Prostate gland (tissue), 2 donors: ENCODE measurements around the gene FHL1. TPM values are rescaled to one million over a fixed set of nuclear protein-coding genes. Genes with fewer than 3 reads are reported as not detected.

Experiments
- DNase-seq: peaks from one replicate; pipeline ENCODE4 v3.0.0-alpha.2; 2019; ENCODE audit warnings: low spot score
- H3K27ac ChIP-seq, 2 donors: fragments of 200-600 bp; sonication (generic); 2 replicates each; pipeline ENCODE4 v1.5.1; 2017 to 2019
- H3K27me3 ChIP-seq: fragments of 200-600 bp; sonication (generic); replicated peaks from 2 replicates; pipeline ENCODE4 v1.5.1; 2019; ENCODE audit not compliant: insufficient read depth
- H3K36me3 ChIP-seq, 2 donors: fragments of 200-600 bp; sonication (generic); 1 replicate in 1 of 2; 2 replicates in 1 of 2; pipeline versions ENCODE4 v1.5.1 to v1.8.1; 2017 to 2019
- H3K4me1 ChIP-seq: fragments of 200-600 bp; sonication (generic); replicated peaks from 2 replicates; pipeline ENCODE4 v1.5.1; 2019
- H3K4me3 ChIP-seq, 2 donors: fragments of 200-600 bp; sonication (generic); 2 replicates each; pipeline ENCODE4 v1.5.1; 2017 to 2019
- H3K9me3 ChIP-seq: fragments of 200-600 bp; sonication (generic); 2 replicates; pipeline ENCODE4 v1.5.1; 2017
- POLR2A ChIP-seq: fragments of 450-650 bp; IDR thresholded peaks from one replicate; pipeline ENCODE4 v1.6.1; 2016; ENCODE audit warnings: antibody characterized with exemption, mild to moderate bottlenecking
- POLR2AphosphoS5 ChIP-seq: sonication (generic); formaldehyde crosslinking; IDR thresholded peaks from one replicate; pipeline ENCODE4 v1.6.1; 2017; ENCODE audit warnings: antibody characterized with exemption
- WGBS: methylation state at CpG from one replicate; pipeline ENCODE4 v1.1.5; 2018; 5-methylcytosine and 5-hydroxymethylcytosine counted together
- intact Hi-C: fragments of 100-400 bp; cut with DNase I; formaldehyde crosslinking; loops from one replicate; pipeline ENCODE4 v1.14.2; 2022
- total RNA-seq, 2 donors: library from RNA; depleted of rRNA; stranded (reverse); fragments of >200 nt; gene quantifications; one replicate each; pipeline ENCODE4 v1.1.0, GENCODE V29; 2016
- TF ChIP-seq, protein P1 (sequence below), 4 experiments: fragments of 200-600 bp in 2 of 4; fragments of 450-650 bp in 2 of 4; sonication (generic) in 2 of 4; IDR thresholded peaks; 1 replicate in 3 of 4; 2 replicates in 1 of 4; pipeline ENCODE4 v1.5.1; 2016 to 2019; ENCODE audit warnings: antibody characterized with exemption in 4 of 4, mild to moderate bottlenecking in 2 of 4, moderate library complexity in 2 of 4

Gene FHL1
- total RNA-seq, 2 donors from 2014 or later, result 246 to 296 TPM

DNA sequence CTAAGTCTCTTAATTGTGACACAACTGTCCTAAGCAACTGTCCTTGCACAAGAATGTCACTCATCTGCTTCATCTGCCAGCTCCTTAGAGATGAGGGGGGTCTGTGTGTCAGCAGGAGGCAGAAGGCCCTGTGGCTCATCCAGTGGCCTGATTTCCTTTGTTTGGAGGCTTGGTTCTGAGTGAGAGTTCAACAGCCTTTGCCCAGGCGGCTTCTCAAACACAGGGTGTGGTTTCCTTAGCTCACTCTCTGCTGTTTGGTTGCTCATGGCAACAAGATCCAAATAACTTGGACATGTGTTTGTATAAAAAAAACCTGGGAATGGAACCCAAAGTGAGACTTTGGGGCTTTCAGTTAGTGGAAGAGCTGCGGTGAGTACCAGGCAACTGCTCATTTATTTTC, 57.2 kb downstream of the FHL1 start:
- H3K36me3 ChIP-seq, result no peaks in the 10 kb centered on the region
- H3K4me3 ChIP-seq, result no peak overlapping the region
- intact Hi-C loops, result no loop called here
- DNase-seq, result no peak
- no peaks in the 10 kb centered on the region for H3K27me3 ChIP-seq
- H3K4me1 ChIP-seq, result no peaks in the 10 kb centered on the region
- no peaks in the 10 kb centered on the region for H3K9me3 ChIP-seq
- 63% methylated on average over 2 of the region's 2 CpGs for WGBS
- TF ChIP-seq POLR2A (no peak), POLR2AphosphoS5 (no peak)
- TF ChIP-seq, protein P1, sequence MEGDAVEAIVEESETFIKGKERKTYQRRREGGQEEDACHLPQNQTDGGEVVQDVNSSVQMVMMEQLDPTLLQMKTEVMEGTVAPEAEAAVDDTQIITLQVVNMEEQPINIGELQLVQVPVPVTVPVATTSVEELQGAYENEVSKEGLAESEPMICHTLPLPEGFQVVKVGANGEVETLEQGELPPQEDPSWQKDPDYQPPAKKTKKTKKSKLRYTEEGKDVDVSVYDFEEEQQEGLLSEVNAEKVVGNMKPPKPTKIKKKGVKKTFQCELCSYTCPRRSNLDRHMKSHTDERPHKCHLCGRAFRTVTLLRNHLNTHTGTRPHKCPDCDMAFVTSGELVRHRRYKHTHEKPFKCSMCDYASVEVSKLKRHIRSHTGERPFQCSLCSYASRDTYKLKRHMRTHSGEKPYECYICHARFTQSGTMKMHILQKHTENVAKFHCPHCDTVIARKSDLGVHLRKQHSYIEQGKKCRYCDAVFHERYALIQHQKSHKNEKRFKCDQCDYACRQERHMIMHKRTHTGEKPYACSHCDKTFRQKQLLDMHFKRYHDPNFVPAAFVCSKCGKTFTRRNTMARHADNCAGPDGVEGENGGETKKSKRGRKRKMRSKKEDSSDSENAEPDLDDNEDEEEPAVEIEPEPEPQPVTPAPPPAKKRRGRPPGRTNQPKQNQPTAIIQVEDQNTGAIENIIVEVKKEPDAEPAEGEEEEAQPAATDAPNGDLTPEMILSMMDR (IDR thresholded peaks at IDR 0.05), result no peak
- H3K27ac ChIP-seq, result no peak overlapping the region

DNA sequence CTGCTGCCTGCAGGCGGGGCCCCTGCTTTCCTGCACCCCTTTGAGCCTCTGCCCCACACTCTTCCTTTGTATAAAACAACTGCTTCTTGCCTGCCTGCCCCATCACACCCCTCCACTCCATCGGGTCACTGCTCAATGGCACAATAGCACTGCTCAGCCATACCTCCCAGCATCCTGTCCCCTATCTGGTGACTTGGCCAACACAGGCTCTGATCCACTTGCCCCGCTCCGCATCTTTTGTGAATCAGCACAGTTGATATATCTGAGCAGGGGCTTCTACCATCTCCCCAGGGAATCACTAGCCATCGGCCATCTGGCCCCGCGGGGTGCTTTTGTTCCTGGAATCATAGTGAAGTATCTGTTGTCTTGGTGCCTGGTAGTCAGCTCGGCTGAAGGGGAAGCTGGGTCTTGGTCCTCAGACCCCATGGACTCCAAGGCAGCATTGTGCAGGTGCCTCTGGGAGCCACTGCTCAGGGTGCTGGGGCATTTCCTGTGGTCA, 58.6 kb downstream of the FHL1 start:
- Histone ChIP-seq H3K27ac (no peak overlapping the region), H3K27me3 (no peaks in the 10 kb centered on the region), H3K4me3 (no peak overlapping the region), H3K9me3 (no peaks in the 10 kb centered on the region), H3K4me1 (no peaks in the 10 kb centered on the region), H3K36me3 (no peaks in the 10 kb centered on the region)
- no peak for TF ChIP-seq POLR2A
- TF ChIP-seq, protein P1 (IDR thresholded peaks at IDR 0.05), result no peak
- no peak for TF ChIP-seq POLR2AphosphoS5
- DNase-seq, result no peak
- intact Hi-C loops, result no loop called here
- WGBS, result 89% methylated on average over 7 of the region's 8 CpGs

DNA sequence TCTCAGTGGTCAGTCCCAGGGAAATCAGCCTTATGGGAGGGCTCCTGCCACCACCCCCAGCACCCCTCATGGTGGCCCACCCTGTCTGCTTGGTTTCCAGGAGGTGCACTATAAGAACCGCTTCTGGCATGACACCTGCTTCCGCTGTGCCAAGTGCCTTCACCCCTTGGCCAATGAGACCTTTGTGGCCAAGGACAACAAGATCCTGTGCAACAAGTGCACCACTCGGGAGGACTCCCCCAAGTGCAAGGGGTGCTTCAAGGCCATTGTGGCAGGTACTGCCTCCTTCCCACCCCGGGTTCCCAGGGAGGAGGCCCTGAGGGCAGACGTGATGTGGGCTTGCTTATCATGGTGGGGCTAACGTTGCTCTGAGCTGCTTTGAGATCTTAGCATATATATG, 59.6 kb downstream of the FHL1 start:
- Histone ChIP-seq H3K4me1 (no peaks in the 10 kb centered on the region), H3K36me3 (no peaks in the 10 kb centered on the region), H3K9me3 (no peaks in the 10 kb centered on the region), H3K4me3 (no peak overlapping the region), H3K27me3 (no peaks in the 10 kb centered on the region), H3K27ac (no peak overlapping the region)
- DNase-seq, result no peak
- TF ChIP-seq, protein P1 (IDR thresholded peaks at IDR 0.05), result no peak
- TF ChIP-seq POLR2A, result no peak
- TF ChIP-seq POLR2AphosphoS5, result no peak
- intact Hi-C loops, result no loop called here
- 61% methylated on average over 4 of the region's 6 CpGs for WGBS

DNA sequence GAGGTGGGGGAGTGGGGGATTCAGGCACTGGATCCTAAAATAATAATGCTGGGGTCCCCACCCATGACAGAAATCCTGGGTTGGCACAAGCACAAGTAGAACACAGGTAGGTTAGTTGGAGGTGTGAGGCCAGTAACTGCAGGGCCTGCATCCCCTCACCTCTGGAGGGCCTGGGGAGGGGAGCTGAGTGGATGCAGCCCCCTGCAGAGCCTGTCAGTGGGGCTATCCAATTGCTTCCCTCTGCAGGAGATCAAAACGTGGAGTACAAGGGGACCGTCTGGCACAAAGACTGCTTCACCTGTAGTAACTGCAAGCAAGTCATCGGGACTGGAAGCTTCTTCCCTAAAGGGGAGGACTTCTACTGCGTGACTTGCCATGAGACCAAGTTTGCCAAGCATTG, 60.2 kb downstream of the FHL1 start:
- Histone ChIP-seq H3K9me3 (no peaks in the 10 kb centered on the region), H3K27ac (no peak overlapping the region), H3K4me3 (no peak overlapping the region), H3K36me3 (no peaks in the 10 kb centered on the region), H3K27me3 (no peaks in the 10 kb centered on the region), H3K4me1 (no peaks in the 10 kb centered on the region)
- no peak for DNase-seq
- intact Hi-C loops, result no loop called here
- TF ChIP-seq POLR2A (no peak), POLR2AphosphoS5 (no peak)
- TF ChIP-seq, protein P1 (IDR thresholded peaks at IDR 0.05), result no peak
- 93% methylated on average over 4 of the region's 4 CpGs for WGBS

DNA sequence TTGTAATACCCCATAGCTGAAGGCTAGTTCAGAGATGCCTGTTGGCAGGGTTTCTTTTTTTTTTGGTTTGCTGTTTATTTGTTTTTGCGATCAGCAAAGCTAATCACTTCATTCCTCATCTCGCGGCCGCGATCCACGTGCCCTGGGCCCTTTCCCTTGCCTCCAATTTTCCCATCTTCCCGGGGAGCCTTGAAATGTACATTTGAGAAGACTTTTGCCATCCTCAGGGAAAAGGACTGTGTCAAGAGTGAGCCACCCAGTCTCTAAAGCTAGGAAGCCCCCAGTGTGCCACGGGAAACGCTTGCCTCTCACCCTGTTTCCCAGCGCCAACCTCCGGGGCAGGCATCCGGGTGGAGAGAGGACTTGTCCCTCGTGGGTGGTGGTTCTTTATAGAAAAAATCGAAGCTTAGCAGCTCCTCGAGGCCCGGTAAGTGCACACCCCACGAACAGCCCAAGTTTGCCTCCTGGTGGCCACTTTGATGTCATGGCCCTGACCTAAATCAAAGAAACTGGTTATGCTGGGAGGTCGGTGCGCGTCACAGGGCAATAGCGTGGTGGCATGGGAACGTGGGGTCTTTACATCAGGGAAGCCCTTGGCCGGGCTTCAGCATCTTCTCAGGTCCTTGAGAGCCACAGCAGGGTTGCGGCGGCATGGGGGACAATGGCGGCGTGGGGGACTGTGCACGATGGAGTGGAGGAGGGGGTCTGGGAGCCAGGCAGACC, 61.8 kb downstream of the FHL1 start:
- no peak overlapping the region for H3K4me3 ChIP-seq

More for the DNA sequence above, 61.8 kb downstream of the FHL1 start:
- no peak for DNase-seq
- intact Hi-C loops, result no loop called here
- no peaks in the 10 kb centered on the region for H3K27me3 ChIP-seq
- H3K9me3 ChIP-seq, result no peaks in the 10 kb centered on the region
- no peaks in the 10 kb centered on the region for H3K36me3 ChIP-seq
- 42% methylated on average over 28 of the region's 28 CpGs for WGBS
- TF ChIP-seq POLR2A, result no peak
- TF ChIP-seq, protein P1 (IDR thresholded peaks at IDR 0.05), result peak in 2 of 4 experiments; percentile 31 to 34
- no peak overlapping the region for H3K27ac ChIP-seq
- no peaks in the 10 kb centered on the region for H3K4me1 ChIP-seq
